ENCODE results near the gene PAQR3. TPM values are rescaled to one million over a fixed set of nuclear protein-coding genes. Genes with fewer than 3 reads are reported as not detected.

The PAQR3 gene
- total RNA-seq, 1 experiment from 2014 or later = 17.3 TPM

DNA sequence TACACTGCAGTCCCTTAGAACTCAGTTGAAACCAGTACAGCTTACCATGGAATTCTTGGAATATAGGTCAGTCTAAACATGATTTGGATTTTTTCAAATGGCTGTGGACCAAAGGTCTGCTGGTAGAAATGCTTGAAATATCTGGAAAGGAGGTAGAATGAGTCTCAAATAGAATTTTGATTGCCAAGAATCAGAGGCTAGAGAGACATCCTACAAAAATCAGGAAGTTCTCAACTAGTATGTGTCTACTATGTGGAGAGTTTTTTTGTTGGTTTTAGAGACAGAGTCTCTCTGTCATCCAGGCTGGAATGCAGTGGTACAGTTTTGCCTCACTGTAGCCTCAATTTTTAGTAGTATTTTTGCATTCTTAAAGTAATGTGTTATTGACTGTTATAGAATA lies 53.6 kb downstream of the PAQR3 start:
- POLR2A ChIA-PET = no interaction called here
- BruUV-seq (replicated peaks) = no TSS peak
- no peak for ATAC-seq
- CTCF ChIA-PET = no interaction called here
- intact Hi-C loops (cut with micrococcal nuclease; ENCODE audit: unreplicated experiment) (no loop called here), in situ Hi-C loops (cut with HindIII; ENCODE audit: low pct_unique_long_range_greater_than_20kb, low sequenced_read_pairs) (no loop called here)
- Histone ChIP-seq H3K4me3 (ENCODE audit: low read depth in 2 of 2, low read length in 2 of 2) (no peak overlapping the region), H3K36me3 (ENCODE audit: control insufficient read depth, insufficient read depth, low read length) (peaks cover 7% of the 10 kb centered on the region; the same call in 1 of the 2 replicates), H3K9me3 (ENCODE audit: control insufficient read depth, insufficient read depth, low read depth, low read length) (no peaks in the 10 kb centered on the region), H3K27me3 (ENCODE audit: control insufficient read depth, insufficient read depth, low read length) (no peaks in the 10 kb centered on the region), H3K27ac (ENCODE audit: low read length) (no peak overlapping the region), H3K4me1 (ENCODE audit: control insufficient read depth, insufficient read depth, low read length) (no peaks in the 10 kb centered on the region)
- no peak for DNase-seq (ENCODE audit: low read depth, low spot score)
- TF ChIP-seq POLR2AphosphoS5 (IDR thresholded peaks at IDR 0.05; ENCODE audit: low read depth, low read length) (no peak), CTCF (IDR thresholded peaks at IDR 0.05) (no peak), TCF7L2 (IDR thresholded peaks at IDR 0.05; ENCODE audit: low read depth, low read length) (no peak), REST (IDR thresholded peaks at IDR 0.05; ENCODE audit: insufficient read depth in 1 of 2, low read depth in 2 of 2, low read length in 1 of 2) (no peak), SIN3A (IDR thresholded peaks at IDR 0.05; ENCODE audit: borderline replicate concordance, insufficient read depth, low read depth, low read length) (no peak)

DNA sequence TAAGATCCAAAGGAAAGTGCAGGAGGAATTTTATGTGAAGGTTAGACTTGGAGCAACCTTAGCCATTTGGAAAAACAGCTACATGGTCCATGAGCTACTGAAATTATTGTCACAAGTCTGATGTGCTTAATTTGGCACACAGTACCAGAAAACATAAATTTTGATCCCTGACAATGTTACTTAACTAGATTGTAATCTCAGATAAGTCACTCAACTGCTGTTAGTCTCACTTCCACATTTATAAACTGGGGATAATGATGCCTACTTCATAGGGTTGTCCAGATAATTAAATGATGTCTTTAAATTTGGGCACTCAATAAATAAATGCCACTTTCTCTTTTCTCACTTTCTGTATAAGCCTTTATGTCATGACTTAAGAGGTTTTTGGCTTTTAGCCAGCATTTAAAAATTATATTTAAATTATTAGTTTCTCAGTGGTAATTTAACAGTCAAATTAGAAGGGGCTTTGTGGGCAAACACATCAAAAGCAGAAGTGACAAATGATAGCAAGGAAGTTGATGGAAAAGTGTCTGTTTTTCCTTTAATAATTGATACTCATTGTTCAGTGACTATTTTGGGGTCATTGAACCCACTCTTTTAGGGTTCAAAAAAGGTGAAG lies 58.3 kb downstream of the PAQR3 start:
- Histone ChIP-seq H3K9me3 (ENCODE audit: control insufficient read depth, insufficient read depth, low read depth, low read length) (no peaks in the 10 kb centered on the region), H3K27me3 (ENCODE audit: control insufficient read depth, insufficient read depth, low read length) (no peaks in the 10 kb centered on the region), H3K4me3 (ENCODE audit: low read depth in 2 of 2, low read length in 2 of 2) (no peak overlapping the region), H3K27ac (ENCODE audit: low read length) (no peak overlapping the region), H3K36me3 (ENCODE audit: control insufficient read depth, insufficient read depth, low read length) (no peaks in the 10 kb centered on the region; the same call in 1 of the 2 replicates), H3K4me1 (ENCODE audit: control insufficient read depth, insufficient read depth, low read length) (no peaks in the 10 kb centered on the region)
- CTCF ChIA-PET = no interaction called here
- ATAC-seq (no peak), DNase-seq (ENCODE audit: low read depth, low spot score) (no peak)
- intact Hi-C loops (cut with micrococcal nuclease; ENCODE audit: unreplicated experiment) = no loop called here
- TF ChIP-seq CTCF (IDR thresholded peaks at IDR 0.05) (no peak), SIN3A (IDR thresholded peaks at IDR 0.05; ENCODE audit: borderline replicate concordance, insufficient read depth, low read depth, low read length) (no peak), POLR2AphosphoS5 (IDR thresholded peaks at IDR 0.05; ENCODE audit: low read depth, low read length) (no peak), TCF7L2 (IDR thresholded peaks at IDR 0.05; ENCODE audit: low read depth, low read length) (no peak), REST (IDR thresholded peaks at IDR 0.05; ENCODE audit: insufficient read depth in 1 of 2, low read depth in 2 of 2, low read length in 1 of 2) (no peak)
- no TSS peak for BruUV-seq (replicated peaks)
- in situ Hi-C loops (cut with HindIII; ENCODE audit: low pct_unique_long_range_greater_than_20kb, low sequenced_read_pairs) = no loop called here
- POLR2A ChIA-PET = no interaction called here
